ENCODE measurements around the gene SEC23B. TPM values are rescaled to one million over a fixed set of nuclear protein-coding genes. Genes with fewer than 3 reads are reported as not detected.

The SEC23B gene
- total RNA-seq, 2 donors from 2014 or later: 22.2 to 32.9 TPM

GRCh38 chr20:18533491-18533890 is 25.8 kb downstream of the SEC23B start:
- Histone ChIP-seq H3K27ac (no peak overlapping the region), H3K9me3 (no peaks in the 10 kb centered on the region), H3K4me3 (no peak overlapping the region), H3K4me1 (ENCODE audit: control insufficient read depth in 1 of 2, low read depth in 2 of 2) (no peaks in the 10 kb centered on the region), H3K27me3 (replicated peaks; ENCODE audit: insufficient read depth) (no peaks in the 10 kb centered on the region), H3K36me3 (peaks cover 46% of the 10 kb centered on the region)
- ATAC-seq (ENCODE audit: insufficient number of reproducible peaks, low FRiP score, low read depth): no peak
- no peak for DNase-seq (ENCODE audit: low spot score)
- no peak for TF ChIP-seq CTCF (IDR thresholded peaks at IDR 0.05)

- no peak for DNase-seq (ENCODE audit: low spot score)
- no peaks in the 10 kb centered on the region for H3K9me3 ChIP-seq
- H3K27ac ChIP-seq: no peak overlapping the region
- H3K4me3 ChIP-seq: no peak overlapping the region
- H3K4me1 ChIP-seq (ENCODE audit: control insufficient read depth in 1 of 2, low read depth in 2 of 2): no peaks in the 10 kb centered on the region
- ATAC-seq (ENCODE audit: insufficient number of reproducible peaks, low FRiP score, low read depth): no peak
- TF ChIP-seq CTCF (IDR thresholded peaks at IDR 0.05): no peak
- no peaks in the 10 kb centered on the region for H3K27me3 ChIP-seq (replicated peaks; ENCODE audit: insufficient read depth)
- H3K36me3 ChIP-seq: peaks cover 40% of the 10 kb centered on the region
These were observed 26.4 kb downstream of the SEC23B start for GRCh38 chr20:18533978-18534644.

DNA sequence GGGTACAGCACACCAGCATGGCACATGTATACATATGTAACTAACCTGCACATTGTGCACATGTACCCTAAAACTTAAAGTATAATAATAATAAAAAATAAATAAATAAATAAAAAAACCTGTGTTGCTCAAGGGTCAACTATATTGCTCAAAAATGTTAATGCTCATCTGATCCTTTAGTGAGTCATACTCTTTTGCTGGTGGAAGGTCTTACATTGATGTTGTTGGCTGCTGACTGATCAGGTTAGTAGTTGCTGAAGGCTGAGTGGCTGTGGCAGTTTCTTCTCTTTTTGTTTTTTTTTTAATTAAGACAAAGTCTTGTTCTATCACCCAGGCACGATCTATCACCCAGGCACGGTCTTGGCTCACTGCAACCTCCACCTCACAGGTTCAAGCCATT is 29.9 kb downstream of the SEC23B start:
- no peak overlapping the region for H3K27ac ChIP-seq
- no peak for DNase-seq (ENCODE audit: low spot score)
- H3K36me3 ChIP-seq: peaks cover 33% of the 10 kb centered on the region

DNA sequence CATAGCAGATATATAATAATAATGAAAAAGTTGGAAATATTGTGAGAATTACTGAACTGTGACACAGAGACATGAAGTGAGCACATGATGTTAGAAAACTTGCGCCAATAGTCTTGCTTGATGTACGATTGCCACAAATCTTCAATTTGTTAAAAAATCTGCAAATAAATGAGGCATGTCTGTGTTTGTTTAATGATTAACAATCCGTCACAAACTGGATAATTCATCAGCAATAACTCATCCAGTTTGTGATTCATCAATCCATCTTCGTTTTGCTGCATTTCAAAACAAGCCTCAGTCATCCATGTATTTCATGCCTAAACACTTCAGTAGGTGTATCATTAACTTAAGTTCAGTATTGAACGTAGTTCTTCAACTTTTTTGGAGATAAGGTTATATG is 34.0 kb downstream of the SEC23B start:
- H3K9me3 ChIP-seq: no peaks in the 10 kb centered on the region
- H3K4me1 ChIP-seq (ENCODE audit: control insufficient read depth in 1 of 2, low read depth in 2 of 2): no peaks in the 10 kb centered on the region
- no peak overlapping the region for H3K27ac ChIP-seq
- H3K27me3 ChIP-seq (replicated peaks; ENCODE audit: insufficient read depth): no peaks in the 10 kb centered on the region
- peaks cover 44% of the 10 kb centered on the region for H3K36me3 ChIP-seq
- H3K4me3 ChIP-seq: no peak overlapping the region
- no peak for TF ChIP-seq CTCF (IDR thresholded peaks at IDR 0.05)
- ATAC-seq (ENCODE audit: insufficient number of reproducible peaks, low FRiP score, low read depth) (no peak), DNase-seq (ENCODE audit: low spot score) (no peak)

More for the DNA sequence above, 29.9 kb downstream of the SEC23B start:
- Histone ChIP-seq H3K4me3 (no peak overlapping the region), H3K27me3 (replicated peaks; ENCODE audit: insufficient read depth) (no peaks in the 10 kb centered on the region), H3K9me3 (no peaks in the 10 kb centered on the region), H3K4me1 (ENCODE audit: control insufficient read depth in 1 of 2, low read depth in 2 of 2) (no peaks in the 10 kb centered on the region)
- TF ChIP-seq CTCF (IDR thresholded peaks at IDR 0.05): no peak
- ATAC-seq (ENCODE audit: insufficient number of reproducible peaks, low FRiP score, low read depth): no peak

DNA sequence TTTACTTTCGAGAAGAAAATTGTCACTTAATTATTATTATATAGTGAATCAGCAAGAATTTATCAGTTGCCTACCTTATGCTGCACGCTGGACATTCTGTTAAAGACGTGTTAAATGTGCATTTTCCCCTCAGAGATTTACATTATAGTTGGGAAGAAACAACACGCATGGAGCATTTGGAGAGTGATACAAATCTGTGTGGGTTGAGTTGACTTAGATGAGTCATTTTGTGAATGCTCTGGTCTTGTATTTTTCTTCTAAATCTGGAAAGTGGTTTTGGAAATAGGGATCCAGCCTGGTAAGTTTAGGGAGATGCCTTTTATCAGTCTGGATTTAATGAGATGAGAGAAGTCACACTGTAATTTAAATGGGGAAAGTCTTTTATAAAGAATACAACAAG is 35.5 kb downstream of the SEC23B start:
- no peak for DNase-seq (ENCODE audit: low spot score)
- Histone ChIP-seq H3K9me3 (no peaks in the 10 kb centered on the region), H3K27ac (no peak overlapping the region), H3K36me3 (peaks cover 38% of the 10 kb centered on the region), H3K4me3 (no peak overlapping the region), H3K27me3 (replicated peaks; ENCODE audit: insufficient read depth) (no peaks in the 10 kb centered on the region), H3K4me1 (ENCODE audit: control insufficient read depth in 1 of 2, low read depth in 2 of 2) (no peaks in the 10 kb centered on the region)
- no peak for ATAC-seq (ENCODE audit: insufficient number of reproducible peaks, low FRiP score, low read depth)
- no peak for TF ChIP-seq CTCF (IDR thresholded peaks at IDR 0.05)

Data from thoracic aorta (tissue), 2 donors.